Neutrophil (primary cell): ENCODE data around the gene MAP2K5.

Experiments
- H3K27ac ChIP-seq: fragments of 200-600 bp; sonication (generic); 2 replicates; pipeline ENCODE4 v1.5.1; 2016; ENCODE audit warnings: mild to moderate bottlenecking, moderate library complexity
- H3K27me3 ChIP-seq: fragments of 200-600 bp; sonication (generic); 2 replicates; pipeline ENCODE4 v1.6.0; 2016; ENCODE audit warnings: mild to moderate bottlenecking
- H3K36me3 ChIP-seq: fragments of 200-600 bp; sonication (generic); 2 replicates; pipeline ENCODE4 v1.5.1; 2017
- H3K4me1 ChIP-seq, 2 experiments: fragments of 200-600 bp in 1 of 2; sonication (generic) in 1 of 2; 1 replicate in 1 of 2; 2 replicates in 1 of 2; pipeline versions ENCODE4 v1.5.1 to v1.6.1; 2013 to 2016; ENCODE audit warnings: low read depth in 1 of 2, low read length in 1 of 2, mild to moderate bottlenecking in 1 of 2, moderate library complexity in 1 of 2; ENCODE audit not compliant: control insufficient read depth in 1 of 2, insufficient read depth in 1 of 2
- H3K4me3 ChIP-seq, 2 experiments: fragments of 200-600 bp in 1 of 2; sonication (generic) in 1 of 2; 1 replicate in 1 of 2; 2 replicates in 1 of 2; pipeline ENCODE4 v1.5.1; 2013 to 2016; ENCODE audit warnings: low read depth in 1 of 2, low read length in 1 of 2, mild to moderate bottlenecking in 1 of 2, moderate library complexity in 1 of 2
- H3K9me3 ChIP-seq: fragments of 200-600 bp; sonication (generic); 2 replicates; pipeline ENCODE4 v1.5.1; 2016
- CTCF ChIP-seq: fragments of 200-600 bp; sonication (generic); IDR thresholded peaks from 2 replicates; pipeline ENCODE4 v1.5.1; 2016; ENCODE audit warnings: antibody characterized with exemption

Gene MAP2K5

GRCh38 chr15:67790610-67791319 is 248.3 kb downstream of the MAP2K5 start:
- no peaks in the 10 kb centered on the region for H3K4me1 ChIP-seq
- TF ChIP-seq CTCF: no peak

GRCh38 chr15:67792250-67792942 is 249.9 kb downstream of the MAP2K5 start:
- Histone ChIP-seq H3K27ac (no peak overlapping the region), H3K4me3 (no peak overlapping the region), H3K27me3 (no peaks in the 10 kb centered on the region), H3K36me3 (no peaks in the 10 kb centered on the region), H3K4me1 (no peaks in the 10 kb centered on the region), H3K9me3 (no peaks in the 10 kb centered on the region)
- no peak for TF ChIP-seq CTCF

More at GRCh38 chr15:67790610-67791319, 248.3 kb downstream of the MAP2K5 start:
- Histone ChIP-seq H3K27me3 (no peaks in the 10 kb centered on the region), H3K9me3 (no peaks in the 10 kb centered on the region), H3K27ac (no peak overlapping the region), H3K36me3 (no peaks in the 10 kb centered on the region), H3K4me3 (no peak overlapping the region)

GRCh38 chr15:67794832-67795574 is 252.5 kb downstream of the MAP2K5 start:
- H3K27ac ChIP-seq: no peak overlapping the region
- no peaks in the 10 kb centered on the region for H3K4me1 ChIP-seq
- H3K36me3 ChIP-seq: no peaks in the 10 kb centered on the region
- H3K4me3 ChIP-seq: no peak overlapping the region
- H3K9me3 ChIP-seq: no peaks in the 10 kb centered on the region
- H3K27me3 ChIP-seq: no peaks in the 10 kb centered on the region
- no peak for TF ChIP-seq CTCF

GRCh38 chr15:67796196-67797127 is 254.0 kb downstream of the MAP2K5 start:
- no peak for TF ChIP-seq CTCF
- H3K27me3 ChIP-seq: no peaks in the 10 kb centered on the region
- no peaks in the 10 kb centered on the region for H3K4me1 ChIP-seq
- no peaks in the 10 kb centered on the region for H3K9me3 ChIP-seq
- H3K36me3 ChIP-seq: no peaks in the 10 kb centered on the region
- H3K4me3 ChIP-seq: no peak overlapping the region
- no peak overlapping the region for H3K27ac ChIP-seq

- no peaks in the 10 kb centered on the region for H3K27me3 ChIP-seq
- TF ChIP-seq CTCF: no peak
- H3K36me3 ChIP-seq: no peaks in the 10 kb centered on the region
- H3K4me1 ChIP-seq: no peaks in the 10 kb centered on the region
- no peaks in the 10 kb centered on the region for H3K9me3 ChIP-seq
- H3K27ac ChIP-seq: no peak overlapping the region
- H3K4me3 ChIP-seq: no peak overlapping the region
These were observed 257.3 kb downstream of the MAP2K5 start for GRCh38 chr15:67799801-67800205.
